ENCODE measurements around the gene IL17B. TPM values are rescaled to one million over a fixed set of nuclear protein-coding genes. Genes with fewer than 3 reads are reported as not detected.

Gene IL17B
- total RNA-seq, 1 donor from 2014 or later = not detected

DNA sequence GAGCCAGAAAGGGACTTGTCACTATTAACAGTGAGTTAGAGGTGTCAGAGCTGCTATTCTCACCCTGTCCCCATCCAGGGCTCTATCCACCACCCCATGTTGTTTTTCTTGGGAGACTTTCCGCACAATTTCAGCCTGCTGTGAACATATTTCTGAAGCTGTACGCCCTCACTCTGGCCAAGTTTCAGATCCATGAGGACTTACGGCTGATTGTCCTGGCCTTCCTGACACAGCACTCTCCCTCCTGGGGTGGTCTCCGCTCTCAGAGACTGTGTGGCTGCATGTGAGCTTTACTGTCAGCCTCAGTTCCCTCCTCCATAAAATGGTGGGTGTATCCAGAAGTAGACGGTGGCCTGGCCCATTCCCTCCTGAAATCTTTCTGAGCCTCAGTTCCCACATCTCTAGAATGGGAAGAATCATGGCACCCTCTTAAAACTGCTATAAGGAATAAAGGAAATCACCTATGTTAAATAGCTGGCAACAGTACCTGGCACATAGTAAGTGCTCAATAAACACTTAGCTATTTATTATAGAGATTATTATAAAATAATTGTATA, 804 bp upstream of the IL17B start:
- H3K27ac Mint-ChIP-seq (ENCODE audit: unreplicated experiment) = no peak overlapping the region
- TF ChIP-seq, protein P1, sequence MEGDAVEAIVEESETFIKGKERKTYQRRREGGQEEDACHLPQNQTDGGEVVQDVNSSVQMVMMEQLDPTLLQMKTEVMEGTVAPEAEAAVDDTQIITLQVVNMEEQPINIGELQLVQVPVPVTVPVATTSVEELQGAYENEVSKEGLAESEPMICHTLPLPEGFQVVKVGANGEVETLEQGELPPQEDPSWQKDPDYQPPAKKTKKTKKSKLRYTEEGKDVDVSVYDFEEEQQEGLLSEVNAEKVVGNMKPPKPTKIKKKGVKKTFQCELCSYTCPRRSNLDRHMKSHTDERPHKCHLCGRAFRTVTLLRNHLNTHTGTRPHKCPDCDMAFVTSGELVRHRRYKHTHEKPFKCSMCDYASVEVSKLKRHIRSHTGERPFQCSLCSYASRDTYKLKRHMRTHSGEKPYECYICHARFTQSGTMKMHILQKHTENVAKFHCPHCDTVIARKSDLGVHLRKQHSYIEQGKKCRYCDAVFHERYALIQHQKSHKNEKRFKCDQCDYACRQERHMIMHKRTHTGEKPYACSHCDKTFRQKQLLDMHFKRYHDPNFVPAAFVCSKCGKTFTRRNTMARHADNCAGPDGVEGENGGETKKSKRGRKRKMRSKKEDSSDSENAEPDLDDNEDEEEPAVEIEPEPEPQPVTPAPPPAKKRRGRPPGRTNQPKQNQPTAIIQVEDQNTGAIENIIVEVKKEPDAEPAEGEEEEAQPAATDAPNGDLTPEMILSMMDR (IDR thresholded peaks at IDR 0.05) = no peak
- no peak overlapping the region for H3K4me3 Mint-ChIP-seq (ENCODE audit: unreplicated experiment)
- H3K9me3 Mint-ChIP-seq (ENCODE audit: unreplicated experiment) = no peaks in the 10 kb centered on the region
- H3K27me3 Mint-ChIP-seq (ENCODE audit: unreplicated experiment) = no peaks in the 10 kb centered on the region
- no peaks in the 10 kb centered on the region for H3K36me3 Mint-ChIP-seq (ENCODE audit: unreplicated experiment)
- DNase-seq (ENCODE audit: extremely low spot score, unreplicated experiment) = no peak
- peaks cover 44% of the 10 kb centered on the region for H3K4me1 Mint-ChIP-seq (ENCODE audit: unreplicated experiment)

DNA sequence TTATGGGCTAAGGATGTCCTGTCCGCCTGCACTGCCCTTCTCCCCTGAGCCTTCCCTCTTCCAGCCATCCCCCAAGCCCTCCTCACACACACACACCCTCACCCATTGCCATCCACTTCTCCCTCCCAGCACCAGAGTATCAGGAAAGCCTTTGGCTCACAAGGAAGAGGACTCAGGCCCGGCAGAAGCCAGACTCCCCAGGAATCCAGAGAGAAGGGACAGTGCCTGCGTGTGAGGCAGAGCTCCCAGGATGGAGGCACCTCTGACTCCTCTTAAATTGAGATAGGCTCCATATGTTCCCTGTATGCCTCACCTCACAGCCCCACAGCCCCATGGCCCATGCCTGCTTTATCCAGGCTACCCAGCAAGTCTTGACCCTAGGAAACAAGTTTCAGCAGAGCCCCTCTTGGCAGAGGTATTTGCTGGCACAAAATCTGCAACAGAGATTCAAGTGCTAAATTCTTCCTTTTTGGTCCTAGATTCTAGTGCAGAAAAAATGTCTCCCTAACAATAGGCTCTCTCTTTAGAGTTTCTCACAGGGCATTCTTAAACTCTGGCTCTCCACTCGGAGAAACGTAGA, 761 bp downstream of the IL17B start:
- Mint-ChIP-seq H3K4me3 (ENCODE audit: unreplicated experiment) (no peak overlapping the region), H3K9me3 (ENCODE audit: unreplicated experiment) (no peaks in the 10 kb centered on the region), H3K4me1 (ENCODE audit: unreplicated experiment) (peaks cover 32% of the 10 kb centered on the region), H3K27me3 (ENCODE audit: unreplicated experiment) (no peaks in the 10 kb centered on the region), H3K36me3 (ENCODE audit: unreplicated experiment) (no peaks in the 10 kb centered on the region), H3K27ac (ENCODE audit: unreplicated experiment) (peak overlapping the region; percentile 18)
- no peak for DNase-seq (ENCODE audit: extremely low spot score, unreplicated experiment)
- TF ChIP-seq, protein P1 (IDR thresholded peaks at IDR 0.05) = no peak

DNA sequence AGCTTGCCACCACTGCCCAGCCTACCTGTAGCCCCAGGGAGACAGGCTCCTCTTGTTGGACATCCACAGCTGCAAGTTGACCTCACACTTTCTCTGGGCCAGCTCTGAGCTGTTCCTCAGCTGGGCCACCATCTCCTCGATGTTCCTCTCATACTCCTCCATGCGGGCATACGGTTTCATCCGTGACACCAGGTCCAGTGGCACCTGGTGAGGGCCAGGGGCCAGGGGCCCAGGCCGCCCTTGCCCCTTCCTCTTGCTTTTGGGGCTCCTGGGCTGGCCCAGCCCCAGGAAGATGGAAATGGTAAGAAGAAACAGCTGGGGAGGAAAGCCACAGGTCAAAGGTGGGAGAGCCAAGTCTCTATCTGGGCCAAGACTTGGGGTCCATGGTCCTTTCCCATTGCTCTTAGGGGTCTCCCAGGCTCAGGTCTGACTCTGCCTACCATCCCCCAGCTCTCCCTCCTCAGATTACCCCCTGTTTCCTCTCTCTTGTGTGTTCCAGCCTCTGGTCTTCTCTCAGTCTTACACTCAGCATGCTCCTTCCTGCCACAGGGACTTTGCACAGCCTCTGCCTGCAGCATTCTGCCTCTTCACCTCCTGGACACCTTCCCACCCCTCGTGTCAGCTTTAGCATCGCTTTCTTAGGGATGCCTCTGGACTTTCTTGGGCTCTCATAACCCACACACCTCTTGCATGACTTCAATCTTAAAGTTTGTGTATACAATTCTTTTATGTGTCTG, 2.2 kb downstream of the IL17B start:
- Mint-ChIP-seq H3K27me3 (ENCODE audit: unreplicated experiment) (no peaks in the 10 kb centered on the region), H3K4me1 (ENCODE audit: unreplicated experiment) (peaks cover 18% of the 10 kb centered on the region), H3K27ac (ENCODE audit: unreplicated experiment) (no peak overlapping the region), H3K9me3 (ENCODE audit: unreplicated experiment) (no peaks in the 10 kb centered on the region), H3K4me3 (ENCODE audit: unreplicated experiment) (no peak overlapping the region), H3K36me3 (ENCODE audit: unreplicated experiment) (no peaks in the 10 kb centered on the region)
- DNase-seq (ENCODE audit: extremely low spot score, unreplicated experiment) = no peak
- TF ChIP-seq, protein P1 (IDR thresholded peaks at IDR 0.05) = no peak

DNA sequence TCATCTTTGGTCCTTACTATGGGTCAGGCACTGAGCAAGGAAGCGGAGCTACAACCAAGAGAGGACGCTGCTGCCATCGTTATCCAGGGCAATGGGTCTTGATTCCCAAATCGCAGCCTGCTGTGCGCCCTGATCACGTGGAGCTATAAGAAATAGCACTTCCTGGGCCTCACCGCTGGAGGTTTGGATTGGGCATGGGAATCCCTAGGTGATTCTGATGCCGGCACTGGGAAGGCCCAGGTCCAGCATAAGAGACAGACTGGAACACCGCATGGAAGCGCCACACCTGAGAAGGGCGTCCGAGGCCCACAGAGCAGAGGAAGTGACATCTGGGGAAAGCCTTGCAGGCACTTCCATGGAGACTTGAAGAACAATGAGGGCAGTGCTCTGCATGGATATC, 3.0 kb downstream of the IL17B start:
- H3K27me3 Mint-ChIP-seq (ENCODE audit: unreplicated experiment) = no peaks in the 10 kb centered on the region
- no peaks in the 10 kb centered on the region for H3K9me3 Mint-ChIP-seq (ENCODE audit: unreplicated experiment)
- H3K36me3 Mint-ChIP-seq (ENCODE audit: unreplicated experiment) = no peaks in the 10 kb centered on the region
- no peak for DNase-seq (ENCODE audit: extremely low spot score, unreplicated experiment)
- TF ChIP-seq, protein P1 (IDR thresholded peaks at IDR 0.05) = no peak
- H3K27ac Mint-ChIP-seq (ENCODE audit: unreplicated experiment) = no peak overlapping the region
- no peak overlapping the region for H3K4me3 Mint-ChIP-seq (ENCODE audit: unreplicated experiment)
- H3K4me1 Mint-ChIP-seq (ENCODE audit: unreplicated experiment) = peaks cover 11% of the 10 kb centered on the region

DNA sequence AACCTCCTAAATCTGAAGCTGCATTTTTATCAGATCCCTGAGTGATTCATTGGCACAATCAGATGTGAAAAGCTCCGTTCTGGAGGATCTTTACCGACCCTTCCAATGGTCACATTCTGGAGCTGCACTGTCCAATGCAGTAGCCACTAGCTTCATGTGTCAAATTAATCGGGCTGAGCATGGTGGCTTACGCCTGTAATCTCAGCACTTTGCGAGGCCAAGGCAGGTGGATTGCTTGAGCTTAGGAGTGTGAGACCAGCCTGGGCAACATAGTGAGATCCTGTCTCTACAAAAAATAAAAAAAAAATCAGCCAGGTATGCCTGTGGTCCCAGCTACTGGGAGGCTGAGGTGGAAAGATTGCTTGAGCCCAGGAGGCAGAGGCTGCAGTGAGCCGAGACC, 3.7 kb downstream of the IL17B start:
- no peak for DNase-seq (ENCODE audit: extremely low spot score, unreplicated experiment)
- Mint-ChIP-seq H3K36me3 (ENCODE audit: unreplicated experiment) (no peaks in the 10 kb centered on the region), H3K4me1 (ENCODE audit: unreplicated experiment) (peaks cover 5% of the 10 kb centered on the region), H3K4me3 (ENCODE audit: unreplicated experiment) (no peak overlapping the region), H3K27me3 (ENCODE audit: unreplicated experiment) (no peaks in the 10 kb centered on the region), H3K27ac (ENCODE audit: unreplicated experiment) (no peak overlapping the region), H3K9me3 (ENCODE audit: unreplicated experiment) (no peaks in the 10 kb centered on the region)
- TF ChIP-seq, protein P1 (IDR thresholded peaks at IDR 0.05) = no peak

Data from osteocyte (in vitro differentiated cells).